Activated naive CD8-positive, alpha-beta T cell treated with anti-CD3 and anti-CD28 coated beads for 36 hours (primary cell): ENCODE results near the gene MACROH2A2. TPM values are rescaled to one million over a fixed set of nuclear protein-coding genes. Genes with fewer than 3 reads are reported as not detected.
A peak's percentile ranks its signal among the peaks of the same experiment; 100 is the strongest.
"Not testable (repeated sequence)": the region's sequence is repeated elsewhere in the genome, so short reads cannot be mapped to it uniquely, and the experiment has no call there.

Experiments used
- DNase-seq: peaks from one replicate; pipeline ENCODE4 v3.0.0; 2021
- H3K27ac Mint-ChIP-seq: one replicate; pipeline ENCODE4 v1.8.0; 2022; ENCODE audit warnings: mild to moderate bottlenecking, moderate library complexity, mixed read lengths
- H3K27me3 Mint-ChIP-seq: one replicate; pipeline ENCODE4 v1.8.0; 2022; ENCODE audit warnings: mild to moderate bottlenecking, mixed read lengths
- H3K36me3 Mint-ChIP-seq: one replicate; pipeline ENCODE4 v1.8.0; 2021; ENCODE audit warnings: mild to moderate bottlenecking, mixed read lengths
- H3K4me1 Mint-ChIP-seq: one replicate; pipeline ENCODE4 v1.8.0; 2021; ENCODE audit warnings: mixed read lengths
- H3K4me3 Mint-ChIP-seq: one replicate; pipeline ENCODE4 v1.8.0; 2022; ENCODE audit warnings: mild to moderate bottlenecking, moderate library complexity, mixed read lengths
- H3K9me3 Mint-ChIP-seq: one replicate; pipeline ENCODE4 v1.8.0; 2022; ENCODE audit warnings: mixed read lengths
- total RNA-seq, 2 experiments: library from RNA; stranded (reverse); gene quantifications; one replicate each; pipeline ENCODE4 v1.2.3, GENCODE V29; 2021

MACROH2A2 gene
- total RNA-seq, 2 experiments from 2014 or later, result 3.9 to 4.8 TPM

DNA sequence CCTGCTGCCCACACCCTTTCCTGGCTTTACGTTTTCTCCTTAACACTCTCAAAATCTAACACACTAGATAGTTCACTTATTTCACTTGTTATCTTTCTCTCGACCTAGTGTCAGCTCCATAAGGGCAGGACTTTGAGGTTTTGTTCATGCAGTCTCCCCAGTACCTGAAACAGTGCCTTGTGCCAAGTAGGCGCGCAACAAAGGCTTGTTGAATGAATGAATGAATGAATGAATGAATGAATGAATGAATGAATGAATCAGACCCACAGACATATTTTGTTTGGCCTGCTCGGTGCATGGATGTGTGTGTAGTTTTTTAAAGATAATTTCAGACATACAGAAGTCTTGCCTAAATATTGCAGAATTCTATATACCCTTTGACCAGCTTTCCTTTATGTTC, 87.7 kb downstream of the MACROH2A2 start:
- no peaks in the 10 kb centered on the region for H3K9me3 Mint-ChIP-seq
- H3K36me3 Mint-ChIP-seq, result peaks cover 13% of the 10 kb centered on the region
- H3K4me3 Mint-ChIP-seq, result no peak overlapping the region
- H3K27ac Mint-ChIP-seq, result no peak overlapping the region
- H3K27me3 Mint-ChIP-seq, result no peaks in the 10 kb centered on the region
- peaks cover 30% of the 10 kb centered on the region for H3K4me1 Mint-ChIP-seq
- no peak for DNase-seq

DNA sequence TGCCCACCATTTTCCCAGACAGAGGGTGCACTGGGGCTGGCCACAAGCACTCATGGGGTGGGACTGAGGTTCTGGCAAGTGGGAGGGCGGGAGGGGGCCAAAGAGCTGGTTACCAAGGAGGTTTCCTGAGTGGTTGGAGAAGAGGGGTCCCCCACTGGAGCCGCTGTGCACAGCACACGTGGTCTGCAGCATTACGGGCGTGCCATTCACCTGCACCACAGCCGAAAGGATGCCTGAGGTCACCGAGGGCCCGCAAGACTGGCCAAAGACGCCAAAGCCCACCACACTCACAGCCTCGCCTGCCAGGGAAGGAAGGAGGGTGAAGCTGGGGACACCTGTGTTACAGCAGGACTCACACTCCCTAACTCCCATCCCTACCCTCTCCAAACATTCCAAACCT, 89.9 kb downstream of the MACROH2A2 start:
- H3K27me3 Mint-ChIP-seq, result no peaks in the 10 kb centered on the region

DNA sequence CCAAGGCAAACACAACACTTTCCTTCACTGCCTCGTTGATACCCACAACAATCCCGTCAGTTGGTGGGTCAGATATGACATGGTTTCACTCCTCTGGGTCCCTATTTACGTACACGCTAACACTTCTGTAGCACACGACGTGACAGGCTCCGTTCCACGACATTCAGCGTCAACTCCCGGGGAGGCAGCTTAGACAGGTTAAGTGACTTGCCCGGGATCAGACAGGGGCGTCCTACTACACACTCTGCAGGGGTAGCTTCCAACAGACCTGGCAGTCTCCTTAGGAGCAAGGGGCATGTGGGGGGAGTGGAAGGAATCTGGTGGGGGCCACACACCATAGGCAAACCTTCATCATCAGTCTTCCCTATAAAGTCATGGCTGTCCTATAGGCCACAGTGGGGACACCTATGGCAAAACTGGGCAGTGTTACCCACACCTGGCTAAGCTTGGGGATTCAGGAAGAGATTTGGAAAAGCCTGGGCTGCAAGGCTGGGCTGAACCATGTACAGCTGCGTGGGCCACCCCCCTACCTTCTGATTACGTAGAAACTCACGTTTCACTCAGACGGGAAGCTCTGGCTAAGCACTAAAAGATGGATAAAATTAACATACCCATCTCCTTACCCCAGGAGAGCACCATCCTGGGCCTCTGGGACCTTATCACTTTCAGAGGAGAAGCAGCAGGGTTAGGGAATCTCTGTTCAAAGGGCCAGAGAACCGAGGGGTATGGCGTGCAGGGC, 91.9 kb downstream of the MACROH2A2 start:
- no peaks in the 10 kb centered on the region for H3K27me3 Mint-ChIP-seq
- H3K27ac Mint-ChIP-seq, result peak overlapping the region; percentile 97
- H3K4me1 Mint-ChIP-seq, result peaks cover 32% of the 10 kb centered on the region
- H3K36me3 Mint-ChIP-seq, result peaks cover 15% of the 10 kb centered on the region
- no peaks in the 10 kb centered on the region for H3K9me3 Mint-ChIP-seq
- peak overlapping the region; percentile 91 for H3K4me3 Mint-ChIP-seq
- DNase-seq, result no peak

More for the DNA sequence above, 89.9 kb downstream of the MACROH2A2 start:
- no peak for DNase-seq
- Mint-ChIP-seq H3K27ac (no peak overlapping the region), H3K4me1 (peaks cover 35% of the 10 kb centered on the region), H3K36me3 (peaks cover 15% of the 10 kb centered on the region), H3K9me3 (no peaks in the 10 kb centered on the region), H3K4me3 (no peak overlapping the region)

DNA sequence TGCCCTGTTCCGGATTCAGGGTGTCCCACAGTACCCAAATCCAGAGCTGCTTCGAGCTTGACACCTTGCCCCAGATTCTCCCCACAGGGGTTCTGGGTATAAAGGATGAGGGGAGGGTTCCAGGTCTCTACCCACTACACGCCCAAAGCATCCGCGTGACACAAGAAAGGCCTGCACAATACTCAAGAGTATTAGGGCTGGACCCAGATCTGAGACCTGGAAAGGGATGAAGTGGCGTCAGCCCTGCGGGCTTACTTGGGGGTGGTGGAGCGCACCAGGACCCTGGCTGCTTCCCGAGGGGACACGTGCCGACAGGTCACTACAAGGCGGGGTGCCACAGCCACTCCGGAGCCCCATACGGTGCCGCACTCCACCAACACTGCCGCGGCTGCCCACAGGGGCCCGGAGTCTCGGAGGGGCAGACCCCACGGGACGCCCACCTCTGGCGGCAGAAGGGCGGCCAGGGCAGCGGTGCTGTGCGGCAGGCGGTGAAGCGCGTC, 92.6 kb downstream of the MACROH2A2 start:
- H3K27ac Mint-ChIP-seq, result peak overlapping the region; percentile 97
- no peaks in the 10 kb centered on the region for H3K9me3 Mint-ChIP-seq
- DNase-seq, result no peak
- peaks cover 20% of the 10 kb centered on the region for H3K36me3 Mint-ChIP-seq
- H3K27me3 Mint-ChIP-seq, result no peaks in the 10 kb centered on the region
- peaks cover 32% of the 10 kb centered on the region for H3K4me1 Mint-ChIP-seq
- H3K4me3 Mint-ChIP-seq, result peak overlapping the region; percentile 91

DNA sequence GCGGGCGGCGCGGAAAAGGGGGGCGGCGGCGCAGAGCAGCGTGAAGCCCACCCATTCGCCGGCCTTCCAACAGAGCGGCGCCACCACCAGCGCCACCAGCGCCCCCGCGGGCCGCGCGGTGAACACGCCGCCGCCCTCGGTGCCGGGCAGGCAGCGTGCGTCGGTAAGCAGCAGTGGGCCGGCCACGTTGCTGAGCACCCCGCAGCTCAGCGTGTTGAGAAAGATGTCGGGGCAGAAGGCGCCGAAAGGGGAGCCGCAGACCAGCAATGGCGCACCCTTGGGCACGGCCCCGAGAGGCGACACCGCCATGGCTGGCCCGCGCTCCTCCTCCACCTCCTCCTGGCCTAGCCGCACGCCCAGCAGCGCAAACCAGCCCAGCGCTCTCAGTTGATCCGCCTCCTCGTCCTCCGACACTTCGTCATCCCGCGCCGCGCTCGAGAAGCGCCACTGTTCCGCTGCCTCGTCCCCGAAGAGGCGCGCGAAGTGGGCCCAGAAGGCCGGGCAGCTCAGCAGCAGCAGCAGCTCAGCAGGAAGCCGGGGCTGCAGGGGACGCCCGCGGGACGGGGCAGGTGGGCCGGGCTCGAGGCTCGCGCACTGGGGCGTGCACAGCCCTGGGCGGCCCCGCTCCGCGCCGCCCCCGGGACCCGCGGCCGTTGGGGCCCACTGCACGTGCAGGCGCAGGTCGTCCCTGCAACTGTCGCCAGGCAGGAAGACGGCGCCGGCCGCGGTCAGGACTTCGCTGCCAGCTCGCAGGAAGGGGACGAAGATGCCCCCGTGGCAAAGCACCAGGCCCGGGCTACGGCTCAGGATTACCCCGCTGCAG, 93.2 kb downstream of the MACROH2A2 start:
- peak; percentile 84 for DNase-seq
- Mint-ChIP-seq H3K4me3 (peak overlapping the region; percentile 91), H3K4me1 (peaks cover 35% of the 10 kb centered on the region), H3K9me3 (no peaks in the 10 kb centered on the region), H3K27ac (peak overlapping the region; percentile 97), H3K36me3 (peaks cover 20% of the 10 kb centered on the region), H3K27me3 (no peaks in the 10 kb centered on the region)

DNA sequence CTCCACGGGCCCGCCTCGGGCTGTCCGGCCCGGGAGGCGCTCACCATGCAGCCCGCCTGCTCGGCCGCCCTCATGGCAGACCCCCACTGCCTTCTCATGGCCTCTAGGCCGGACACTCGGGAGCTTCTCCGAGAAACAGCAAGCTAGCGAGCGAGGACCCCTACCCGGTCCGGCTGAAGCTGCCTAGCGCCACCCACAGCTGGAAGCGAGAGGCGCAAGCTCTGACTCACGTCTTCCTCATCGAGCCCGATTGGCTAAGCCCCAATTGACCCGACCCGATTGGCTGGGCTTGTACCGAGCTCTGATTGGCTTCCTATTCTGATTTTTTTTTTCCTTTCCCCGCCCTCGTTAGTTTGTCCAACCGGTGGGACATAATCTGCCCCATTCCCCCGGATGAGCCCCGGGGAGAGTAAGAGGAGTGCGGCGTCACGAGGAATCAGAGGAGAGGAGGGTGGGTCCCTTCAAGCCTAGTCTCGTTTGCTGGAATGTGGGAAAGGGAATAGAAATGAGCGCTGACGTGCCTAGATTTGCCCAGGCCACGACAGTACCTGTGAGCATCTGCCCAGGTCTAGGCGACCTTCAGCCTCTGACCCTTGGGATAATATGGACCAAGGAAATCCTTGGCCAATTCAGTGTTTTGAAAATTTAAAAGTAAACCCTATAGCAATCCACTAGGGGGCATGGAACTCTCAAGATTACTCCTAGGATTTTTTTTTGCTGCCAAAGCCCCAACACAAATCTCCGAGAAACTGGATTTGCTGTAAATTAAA, 94.0 kb downstream of the MACROH2A2 start, which contains the start of gene TYSND1:
TYSND1 (minus strand) TSS at position 212 of the 770 bp plus-strand sequence; CDS start at position 98, 114 bp downstream.
- H3K4me3 Mint-ChIP-seq, result peak within 1 kb of the TSS; percentile 91
- H3K27me3 Mint-ChIP-seq, result no peaks in the 10 kb centered on the region
- peaks cover 36% of the 10 kb centered on the region for H3K4me1 Mint-ChIP-seq
- no peaks in the 10 kb centered on the region for H3K9me3 Mint-ChIP-seq
- H3K36me3 Mint-ChIP-seq, result peaks cover 22% of the 10 kb centered on the region
- DNase-seq, result peak; percentile 94
- H3K27ac Mint-ChIP-seq, result peak within 1 kb of the TSS; percentile 97

DNA sequence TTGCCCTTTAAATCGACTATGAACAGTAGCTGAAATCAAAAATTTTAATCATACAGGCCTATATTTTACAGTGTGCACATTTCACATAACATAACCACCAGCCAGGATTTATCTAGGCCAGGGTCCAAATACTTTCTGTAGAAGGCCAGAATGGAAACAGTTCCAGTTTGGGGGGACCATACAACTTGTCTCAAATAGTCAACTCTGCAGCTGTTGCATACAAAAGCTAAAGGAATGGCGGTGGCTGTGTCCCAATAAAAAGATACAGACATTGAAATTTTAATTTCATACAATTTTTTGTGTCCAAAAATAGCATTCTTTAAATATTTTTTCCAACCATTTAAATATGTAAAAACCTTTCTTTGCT, 94.6 kb downstream of the MACROH2A2 start:
- DNase-seq, result no peak
- H3K4me3 Mint-ChIP-seq, result peak overlapping the region; percentile 72
- peak overlapping the region; percentile 85 for H3K27ac Mint-ChIP-seq
- H3K4me1 Mint-ChIP-seq, result peaks cover 40% of the 10 kb centered on the region
- peaks cover 26% of the 10 kb centered on the region for H3K36me3 Mint-ChIP-seq
- H3K27me3 Mint-ChIP-seq, result no peaks in the 10 kb centered on the region
- no peaks in the 10 kb centered on the region for H3K9me3 Mint-ChIP-seq

DNA sequence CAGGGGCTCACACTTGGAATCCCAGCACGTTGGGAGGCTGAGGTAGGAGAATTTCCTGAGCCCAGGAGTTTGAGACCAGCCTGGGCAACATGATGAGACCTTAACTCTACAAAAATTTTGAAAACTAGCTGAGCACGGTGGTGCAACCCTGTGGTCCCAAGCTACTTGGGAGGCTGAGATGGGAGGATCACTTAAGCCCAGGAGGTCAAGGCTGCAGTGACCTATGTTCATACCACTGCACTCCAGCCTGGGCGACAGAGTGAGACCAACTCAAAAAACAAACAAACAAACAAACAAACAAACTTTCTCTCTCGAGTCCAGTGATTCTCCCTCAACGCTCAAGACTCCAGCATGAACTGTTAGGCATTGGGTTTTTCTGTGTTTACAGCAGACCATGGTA, 95.9 kb downstream of the MACROH2A2 start:
- H3K9me3 Mint-ChIP-seq, result no peaks in the 10 kb centered on the region
- no peaks in the 10 kb centered on the region for H3K27me3 Mint-ChIP-seq
- peaks cover 28% of the 10 kb centered on the region for H3K36me3 Mint-ChIP-seq
- H3K4me3 Mint-ChIP-seq, result no peak overlapping the region
- H3K27ac Mint-ChIP-seq, result no peak overlapping the region
- DNase-seq, result no peak
- peaks cover 35% of the 10 kb centered on the region for H3K4me1 Mint-ChIP-seq

DNA sequence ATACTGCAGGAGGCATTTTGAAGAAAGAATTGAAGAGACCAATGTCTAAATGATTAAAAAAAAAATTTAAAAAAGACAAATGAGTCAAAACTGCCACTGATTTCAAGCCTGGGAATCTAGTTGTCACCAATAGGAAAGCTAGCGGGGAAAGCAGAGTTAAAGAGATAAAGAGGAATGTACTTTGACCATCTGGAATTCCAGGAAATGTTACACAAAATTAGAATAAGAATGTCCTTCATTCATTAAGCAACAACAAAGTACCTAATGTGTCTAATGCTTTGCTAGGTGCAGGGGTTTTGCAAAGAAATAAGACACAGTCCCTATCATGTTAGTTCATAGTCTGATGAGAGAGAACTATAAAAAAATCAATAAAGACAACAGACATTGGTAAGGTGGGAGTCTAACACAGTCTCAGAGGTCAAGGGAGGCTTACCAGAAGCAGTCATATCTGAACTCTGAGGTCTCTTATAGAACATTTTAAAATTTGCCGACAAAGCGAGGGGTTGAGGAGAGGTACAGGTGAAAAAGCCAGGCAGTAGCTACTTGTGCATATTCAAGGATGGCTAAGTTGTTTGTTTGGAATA, 102.7 kb downstream of the MACROH2A2 start:
- H3K4me1 Mint-ChIP-seq, result peaks cover 19% of the 10 kb centered on the region
- no peak overlapping the region for H3K27ac Mint-ChIP-seq
- no peak for DNase-seq
- peaks cover 38% of the 10 kb centered on the region for H3K36me3 Mint-ChIP-seq
- H3K9me3 Mint-ChIP-seq, result no peaks in the 10 kb centered on the region
- H3K4me3 Mint-ChIP-seq, result no peak overlapping the region
- H3K27me3 Mint-ChIP-seq, result no peaks in the 10 kb centered on the region

DNA sequence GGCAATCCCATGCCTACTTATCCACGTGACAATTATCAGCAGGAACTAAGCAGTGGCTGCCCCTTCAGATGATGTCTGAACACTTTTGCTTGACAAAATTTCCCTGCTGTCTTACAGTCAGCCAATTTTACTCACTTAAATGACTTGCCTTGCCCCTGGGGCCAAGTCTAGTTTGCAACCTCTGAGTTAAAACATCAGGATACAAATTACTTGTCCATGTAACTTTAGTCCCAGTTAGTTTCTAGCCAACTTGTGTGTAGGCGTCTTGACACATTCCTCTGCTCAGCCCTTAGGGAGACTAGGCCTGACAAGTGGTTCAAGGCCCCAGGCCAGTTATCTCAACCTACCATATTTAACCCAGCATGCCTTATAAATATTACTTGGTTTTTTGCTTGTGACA, 105.5 kb downstream of the MACROH2A2 start:
- peaks cover 35% of the 10 kb centered on the region for H3K4me1 Mint-ChIP-seq
- H3K9me3 Mint-ChIP-seq, result no peaks in the 10 kb centered on the region
- H3K4me3 Mint-ChIP-seq, result no peak overlapping the region
- no peak for DNase-seq
- H3K27ac Mint-ChIP-seq, result no peak overlapping the region
- H3K27me3 Mint-ChIP-seq, result no peaks in the 10 kb centered on the region
- peaks cover 39% of the 10 kb centered on the region for H3K36me3 Mint-ChIP-seq

DNA sequence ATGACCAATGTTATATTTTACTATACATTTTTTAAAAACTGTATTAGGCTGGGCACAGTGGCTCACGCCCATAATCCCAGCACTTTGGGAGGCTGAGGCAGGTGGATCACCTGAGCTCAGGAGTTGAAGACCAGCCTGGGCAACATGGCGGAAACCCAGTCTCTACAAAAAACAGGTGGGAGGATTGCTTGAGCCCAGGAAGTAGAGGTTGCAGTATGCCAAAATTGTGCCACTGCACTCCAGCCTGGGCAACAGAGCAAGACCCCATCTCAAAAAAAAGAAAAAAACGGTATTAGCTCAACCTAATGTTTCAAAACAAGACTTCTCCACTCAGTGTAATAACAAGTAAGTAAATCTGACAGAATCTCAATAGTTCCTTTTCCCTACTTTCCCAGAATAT, 106.7 kb downstream of the MACROH2A2 start:
- Mint-ChIP-seq H3K36me3 (peaks cover 43% of the 10 kb centered on the region), H3K4me1 (peaks cover 47% of the 10 kb centered on the region), H3K27ac (peak overlapping the region; percentile 23)
- not testable (repeated sequence) for H3K4me3 Mint-ChIP-seq, H3K9me3 Mint-ChIP-seq, H3K27me3 Mint-ChIP-seq, DNase-seq

DNA sequence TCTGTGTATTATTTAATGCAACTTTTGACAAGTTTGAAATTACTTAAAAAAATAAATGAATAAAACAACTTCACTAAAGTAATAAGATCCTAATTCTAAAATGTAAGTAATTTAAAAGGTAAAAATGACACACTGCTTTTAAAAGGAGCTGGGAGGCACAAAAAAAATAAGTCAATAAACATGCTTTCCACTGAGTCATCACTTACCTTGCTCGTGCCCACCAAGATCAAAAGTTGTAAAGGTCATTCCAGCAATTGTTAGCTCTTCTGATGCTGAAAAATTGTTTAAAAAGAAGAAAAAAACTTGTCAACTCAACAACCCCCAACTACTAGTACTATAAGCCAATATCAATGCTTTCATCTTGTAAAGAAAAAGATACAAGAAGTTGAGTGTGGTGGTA, 108.2 kb downstream of the MACROH2A2 start:
- Mint-ChIP-seq H3K36me3 (peaks cover 44% of the 10 kb centered on the region), H3K4me3 (peak overlapping the region; percentile 42), H3K9me3 (no peaks in the 10 kb centered on the region), H3K27me3 (no peaks in the 10 kb centered on the region), H3K4me1 (peaks cover 57% of the 10 kb centered on the region), H3K27ac (peak overlapping the region; percentile 95)
- DNase-seq, result no peak
